ENCODE results near the gene ALG6.
"Not testable (repeated sequence)": the region's sequence is repeated elsewhere in the genome, so short reads cannot be mapped to it uniquely, and the experiment has no call there.

The ALG6 gene

GRCh38 chr1:63328781-63329180, 38.6 kb upstream of the ALG6 start:
- DNase-seq, result no peak

GRCh38 chr1:63329621-63330330, 37.7 kb upstream of the ALG6 start:
- DNase-seq, result no peak

- no peak for DNase-seq
Measured at GRCh38 chr1:63330331-63330916, 37.0 kb upstream of the ALG6 start.

GRCh38 chr1:63342402-63342801, 25.0 kb upstream of the ALG6 start:
- DNase-seq, result no peak

GRCh38 chr1:63343922-63344321, 23.5 kb upstream of the ALG6 start:
- DNase-seq, result no peak

- no peak for DNase-seq
Measured at GRCh38 chr1:63350320-63350719, 17.1 kb upstream of the ALG6 start.

- DNase-seq, result no peak
Measured at GRCh38 chr1:63352736-63353135, 14.7 kb upstream of the ALG6 start.

- not testable (repeated sequence) for DNase-seq
Measured at GRCh38 chr1:63356234-63356633, 11.2 kb upstream of the ALG6 start.

GRCh38 chr1:63359561-63359960, 7.9 kb upstream of the ALG6 start:
- DNase-seq, result no peak

- no peak for DNase-seq
Measured at GRCh38 chr1:63362073-63362472, 5.4 kb upstream of the ALG6 start.

GRCh38 chr1:63362578-63362977, 4.8 kb upstream of the ALG6 start:
- DNase-seq, result no peak

- no peak for DNase-seq
Measured at GRCh38 chr1:63363014-63363413, 4.4 kb upstream of the ALG6 start.

GRCh38 chr1:63366908-63367214, 566 bp upstream of the ALG6 start:
- no peak for DNase-seq

- no peak for DNase-seq
Measured at GRCh38 chr1:63368131-63368530, 704 bp downstream of the ALG6 start.

GRCh38 chr1:63379583-63379982, 12.2 kb downstream of the ALG6 start:
- DNase-seq, result no peak

- no peak for DNase-seq
Measured at GRCh38 chr1:63381741-63382140, 14.3 kb downstream of the ALG6 start.

GRCh38 chr1:63401945-63402344, 34.5 kb downstream of the ALG6 start:
- DNase-seq, result no peak

GRCh38 chr1:63403386-63403785, 36.0 kb downstream of the ALG6 start:
- no peak for DNase-seq

- DNase-seq, result no peak
Measured at GRCh38 chr1:63405021-63405420, 37.6 kb downstream of the ALG6 start.

GRCh38 chr1:63405987-63406386, 38.6 kb downstream of the ALG6 start:
- no peak for DNase-seq

GRCh38 chr1:63407002-63407401, 39.6 kb downstream of the ALG6 start:
- DNase-seq, result no peak

GRCh38 chr1:63408331-63408730, 40.9 kb downstream of the ALG6 start:
- no peak for DNase-seq

- no peak for DNase-seq
Measured at GRCh38 chr1:63411066-63411465, 43.6 kb downstream of the ALG6 start.

GRCh38 chr1:63413394-63413793, 46.0 kb downstream of the ALG6 start:
- no peak for DNase-seq

- no peak for DNase-seq
Measured at GRCh38 chr1:63414691-63415365, 47.4 kb downstream of the ALG6 start.

Measured in midbrain (tissue), 1 donor.